ENCODE measurements around the gene ARSG. TPM values are rescaled to one million over a fixed set of nuclear protein-coding genes. Genes with fewer than 3 reads are reported as not detected.

Gene ARSG
- total RNA-seq, 1 donor from 2014 or later, result 1.5 TPM

GRCh38 chr17:68384471-68384870 lies 93.2 kb downstream of the ARSG start:
- H3K4me3 ChIP-seq (ENCODE audit: low read depth, low read length), result no peak overlapping the region
- TF ChIP-seq CTCF (conservative IDR thresholded peaks at IDR 0.05; ENCODE audit: low read depth, low read length), result no peak
- DNase-seq (ENCODE audit: low read depth), result no peak

- no peak overlapping the region for H3K4me3 ChIP-seq (ENCODE audit: low read depth, low read length)
- no peak for DNase-seq (ENCODE audit: low read depth)
- no peak for TF ChIP-seq CTCF (conservative IDR thresholded peaks at IDR 0.05; ENCODE audit: low read depth, low read length)
Measured at GRCh38 chr17:68384941-68385340, 93.6 kb downstream of the ARSG start.

GRCh38 chr17:68385490-68386215 lies 94.4 kb downstream of the ARSG start:
- no peak for DNase-seq (ENCODE audit: low read depth)
- TF ChIP-seq CTCF (conservative IDR thresholded peaks at IDR 0.05; ENCODE audit: low read depth, low read length), result no peak
- H3K4me3 ChIP-seq (ENCODE audit: low read depth, low read length), result no peak overlapping the region

- no peak for TF ChIP-seq CTCF (conservative IDR thresholded peaks at IDR 0.05; ENCODE audit: low read depth, low read length)
- no peak overlapping the region for H3K4me3 ChIP-seq (ENCODE audit: low read depth, low read length)
- DNase-seq (ENCODE audit: low read depth), result no peak
Measured at GRCh38 chr17:68387435-68388218, 96.3 kb downstream of the ARSG start.

- H3K4me3 ChIP-seq (ENCODE audit: low read depth, low read length), result no peak overlapping the region
- no peak for TF ChIP-seq CTCF (conservative IDR thresholded peaks at IDR 0.05; ENCODE audit: low read depth, low read length)
- DNase-seq (ENCODE audit: low read depth), result no peak
Measured at GRCh38 chr17:68389041-68389440, 97.7 kb downstream of the ARSG start.

GRCh38 chr17:68390888-68391545 lies 99.7 kb downstream of the ARSG start:
- no peak for TF ChIP-seq CTCF (conservative IDR thresholded peaks at IDR 0.05; ENCODE audit: low read depth, low read length)
- no peak overlapping the region for H3K4me3 ChIP-seq (ENCODE audit: low read depth, low read length)
- DNase-seq (ENCODE audit: low read depth), result no peak

Measured in epithelial cell of proximal tubule (primary cell).